Measurements from ENCODE around the gene IL1B. TPM values are rescaled to one million over a fixed set of nuclear protein-coding genes. Genes with fewer than 3 reads are reported as not detected.

IL1B gene
- total RNA-seq, 2 experiments from 2014 or later: not detected

DNA sequence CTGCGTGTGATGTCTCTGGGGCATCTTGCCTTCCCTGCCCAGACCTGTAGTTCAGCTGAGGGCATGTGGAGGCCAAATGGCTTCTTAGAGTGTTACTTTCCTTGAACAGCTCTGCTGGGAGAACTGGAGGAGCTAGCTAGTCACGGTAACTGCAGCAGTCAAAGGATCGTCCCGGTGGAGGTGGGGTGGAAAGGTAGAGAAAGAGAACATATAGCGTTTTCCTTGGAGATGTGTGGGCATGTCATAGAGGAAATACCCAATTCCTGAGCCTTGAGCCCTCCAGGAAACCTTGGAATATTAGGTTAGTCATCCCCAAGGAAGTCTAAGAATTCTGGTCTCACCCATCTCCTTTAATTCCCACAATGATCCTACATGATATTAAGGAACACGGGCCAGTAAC, 40.8 kb upstream of the IL1B start:
- no peaks in the 10 kb centered on the region for H3K9me3 Mint-ChIP-seq
- H3K27me3 Mint-ChIP-seq: peaks cover 4% of the 10 kb centered on the region
- intact Hi-C loops (cut with micrococcal nuclease): no loop called here
- peaks cover 21% of the 10 kb centered on the region for H3K4me1 Mint-ChIP-seq (ENCODE audit: low read depth)
- H3K27ac Mint-ChIP-seq: no peak overlapping the region
- ChIA-PET POLR2A (interaction anchor here (0.8 kb wide), 1 partner anchor 16 kb away, joined by 3 read pairs; no protein-coding TSS in a partner anchor), CTCF (interaction anchor here (0.9 to 1.3 kb wide), 5 partner anchors 8 to 128 kb away, joined by 3 to 6 read pairs (median 4); no protein-coding TSS in a partner anchor)
- TF ChIP-seq CTCF (IDR thresholded peaks at IDR 0.05): no peak
- no peak for ATAC-seq
- H3K36me3 Mint-ChIP-seq (ENCODE audit: low read depth): no peaks in the 10 kb centered on the region
- H3K4me3 Mint-ChIP-seq: no peak overlapping the region
- no peak for DNase-seq

GRCh38 chr2:112876971-112877361, 40.4 kb upstream of the IL1B start:
- CTCF ChIA-PET: interaction anchor here (0.9 to 1.3 kb wide), 5 partner anchors 8 to 128 kb away, joined by 3 to 6 read pairs (median 4); no protein-coding TSS in a partner anchor
- intact Hi-C loops (cut with micrococcal nuclease): no loop called here
- ATAC-seq (no peak), DNase-seq (no peak)
- Mint-ChIP-seq H3K36me3 (ENCODE audit: low read depth) (no peaks in the 10 kb centered on the region), H3K27ac (no peak overlapping the region), H3K4me1 (ENCODE audit: low read depth) (peaks cover 21% of the 10 kb centered on the region), H3K4me3 (no peak overlapping the region), H3K9me3 (no peaks in the 10 kb centered on the region), H3K27me3 (peaks cover 5% of the 10 kb centered on the region)
- POLR2A ChIA-PET: interaction anchor here (0.8 kb wide), 1 partner anchor 16 kb away, joined by 3 read pairs; no protein-coding TSS in a partner anchor
- TF ChIP-seq CTCF (IDR thresholded peaks at IDR 0.05): no peak

DNA sequence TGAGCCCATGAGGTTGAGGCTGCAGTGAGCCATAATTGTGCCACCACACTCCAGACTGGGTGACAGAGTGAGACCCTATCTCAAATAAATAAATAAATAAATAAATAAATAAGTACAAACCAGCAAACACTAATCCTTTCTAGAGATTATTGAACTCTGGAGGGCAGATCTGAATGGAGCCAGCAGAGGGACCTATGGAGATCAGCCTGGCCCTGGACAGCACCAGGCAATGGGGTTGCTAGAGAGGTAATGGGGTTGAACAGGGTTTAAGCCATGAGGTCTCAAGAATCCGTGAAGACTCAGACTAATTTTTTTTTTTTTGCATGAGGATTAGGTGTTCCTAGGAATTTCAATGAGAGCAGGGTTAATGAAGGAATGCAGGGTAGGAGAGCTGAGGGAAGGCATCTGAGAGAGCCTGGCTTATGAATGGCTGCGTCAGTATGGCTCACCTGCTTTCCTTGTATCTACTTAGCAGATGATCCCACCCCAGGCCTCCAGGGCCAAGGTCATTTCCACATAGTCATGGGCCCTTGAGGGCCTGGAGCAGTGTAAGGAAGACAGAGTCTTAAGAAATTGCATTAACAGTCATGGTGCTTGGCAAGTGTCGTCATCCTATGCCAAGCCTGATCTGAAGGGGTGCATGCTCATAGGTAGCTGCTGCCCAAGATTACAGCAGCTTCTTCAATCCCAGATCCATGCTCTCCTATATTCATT, 39.8 kb upstream of the IL1B start:
- POLR2A ChIA-PET: no interaction called here
- peaks cover 19% of the 10 kb centered on the region for H3K4me1 Mint-ChIP-seq (ENCODE audit: low read depth)

DNA sequence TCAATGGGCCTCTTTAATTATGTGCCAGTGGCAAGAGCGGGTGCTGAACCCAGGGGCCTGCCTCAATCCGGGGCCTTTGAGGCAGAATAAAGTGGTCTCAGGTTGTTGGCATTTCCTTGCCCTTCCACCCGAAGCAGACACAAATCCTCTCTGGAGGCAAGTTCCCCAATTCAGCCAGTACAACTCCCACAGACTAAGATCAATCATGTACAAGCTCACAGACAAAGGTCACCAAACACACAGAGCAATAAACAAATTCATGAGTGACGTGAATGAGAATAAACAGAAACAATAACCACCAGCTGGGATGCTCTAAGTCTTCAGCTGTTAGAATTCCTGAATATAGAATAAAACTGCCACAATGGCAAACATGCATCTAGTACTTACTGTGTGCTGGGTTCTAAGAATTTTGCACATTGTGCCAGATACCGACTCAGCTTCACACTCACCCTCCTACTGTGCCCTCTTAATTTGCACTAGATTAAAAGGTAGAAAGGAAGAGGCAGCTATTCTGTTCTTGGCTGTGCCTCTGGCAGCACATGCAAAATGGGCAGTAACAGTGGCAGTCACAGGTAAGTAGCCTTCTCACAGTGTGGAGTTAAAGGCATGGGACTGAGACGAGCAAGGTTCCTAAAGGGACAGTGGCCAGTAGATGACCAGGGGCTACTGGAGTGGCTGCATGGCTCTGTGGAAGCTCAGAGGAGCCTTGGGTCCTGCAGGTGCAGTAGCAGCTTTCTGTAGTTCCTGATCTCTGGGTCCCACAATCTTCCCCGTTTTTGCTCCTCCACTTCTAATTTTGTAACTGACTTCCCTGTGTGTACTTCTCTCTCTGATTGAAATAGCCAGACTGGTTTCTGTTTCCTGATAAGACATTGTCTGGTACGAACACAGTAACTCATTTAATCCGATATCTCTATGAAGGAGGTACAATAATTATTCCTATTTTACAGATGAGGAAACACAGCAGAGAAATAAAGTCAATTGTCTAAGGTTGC, 34.6 kb upstream of the IL1B start:
- Mint-ChIP-seq H3K27me3 (peaks cover 27% of the 10 kb centered on the region), H3K36me3 (ENCODE audit: low read depth) (no peaks in the 10 kb centered on the region), H3K4me1 (ENCODE audit: low read depth) (no peaks in the 10 kb centered on the region), H3K9me3 (no peaks in the 10 kb centered on the region), H3K27ac (no peak overlapping the region), H3K4me3 (no peak overlapping the region)
- DNase-seq (no peak), ATAC-seq (no peak)
- intact Hi-C loops (cut with micrococcal nuclease): no loop called here
- no peak for TF ChIP-seq CTCF (IDR thresholded peaks at IDR 0.05)
- POLR2A ChIA-PET: interaction anchor here (0.6 kb wide), 1 partner anchor 220 kb away, joined by 4 read pairs; no protein-coding TSS in a partner anchor
- CTCF ChIA-PET: interaction anchor here (2.8 kb wide), 1 partner anchor 14 kb away, joined by 11 read pairs; no protein-coding TSS in a partner anchor

More for the DNA sequence above, 39.8 kb upstream of the IL1B start:
- intact Hi-C loops (cut with micrococcal nuclease): no loop called here
- H3K36me3 Mint-ChIP-seq (ENCODE audit: low read depth): no peaks in the 10 kb centered on the region
- peaks cover 9% of the 10 kb centered on the region for H3K27me3 Mint-ChIP-seq
- H3K4me3 Mint-ChIP-seq: no peak overlapping the region
- no peaks in the 10 kb centered on the region for H3K9me3 Mint-ChIP-seq
- no peak for DNase-seq
- no peak for ATAC-seq
- no peak for TF ChIP-seq CTCF (IDR thresholded peaks at IDR 0.05)
- no peak overlapping the region for H3K27ac Mint-ChIP-seq
- CTCF ChIA-PET: interaction anchor here (1.0 to 1.3 kb wide), 4 partner anchors 9 to 127 kb away, joined by 3 to 6 read pairs (median 4); no protein-coding TSS in a partner anchor

Measured in activated CD8-positive, alpha-beta T cell treated with anti-CD3 and anti-CD28 coated beads for 36 hours (primary cell).